Forelimb muscle (tissue), 1 donor: ENCODE measurements around the gene DNALI1. TPM values are rescaled to one million over a fixed set of nuclear protein-coding genes. Genes with fewer than 3 reads are reported as not detected.
"Not testable (repeated sequence)": the region's sequence is repeated elsewhere in the genome, so short reads cannot be mapped to it uniquely, and the experiment has no call there.

ENCODE experiments used
- DNase-seq: peaks from one replicate; pipeline ENCODE4 v3.0.0-alpha.2; 2013; ENCODE audit warnings: low read depth
- polyA plus RNA-seq: library from polyadenylated mRNA; unstranded; fragments of 120-200 nt; gene quantifications from one replicate; pipeline ENCODE4 v1.2.1, GENCODE V29; 2013; ENCODE audit not compliant: insufficient read length

Gene DNALI1
- polyA plus RNA-seq: 8.7 TPM

DNA sequence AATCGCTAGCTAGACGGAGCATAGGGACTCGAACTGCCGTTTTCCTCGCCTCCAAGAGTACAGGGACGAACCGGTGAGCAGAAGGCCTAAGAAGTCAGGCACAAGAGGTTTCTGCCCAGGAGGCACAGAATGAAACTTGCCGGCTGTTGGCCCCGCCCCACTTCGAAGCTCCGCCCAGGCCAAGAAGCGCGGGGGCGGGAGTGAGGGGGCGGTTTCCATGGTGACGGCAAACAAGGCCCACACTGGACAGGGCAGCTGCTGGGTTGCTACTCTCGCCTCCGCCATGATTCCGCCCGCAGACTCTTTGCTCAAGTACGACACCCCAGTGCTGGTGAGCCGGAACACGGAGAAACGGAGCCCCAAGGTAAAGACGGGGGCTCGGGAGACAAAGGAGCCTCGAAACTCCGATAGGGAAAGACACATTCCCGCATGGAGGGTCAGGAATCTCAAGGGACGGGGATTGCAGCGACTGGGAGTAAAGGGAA, at the start of gene DNALI1:
TSS of gene DNALI1 (plus strand) at position 229 of the 485 bp plus-strand sequence. CDS start at position 284, 55 bp downstream.
- no peak for DNase-seq

- DNase-seq: no peak
These were observed 47.6 kb upstream of the DNALI1 start for GRCh38 chr1:37509181-37509580.

DNA sequence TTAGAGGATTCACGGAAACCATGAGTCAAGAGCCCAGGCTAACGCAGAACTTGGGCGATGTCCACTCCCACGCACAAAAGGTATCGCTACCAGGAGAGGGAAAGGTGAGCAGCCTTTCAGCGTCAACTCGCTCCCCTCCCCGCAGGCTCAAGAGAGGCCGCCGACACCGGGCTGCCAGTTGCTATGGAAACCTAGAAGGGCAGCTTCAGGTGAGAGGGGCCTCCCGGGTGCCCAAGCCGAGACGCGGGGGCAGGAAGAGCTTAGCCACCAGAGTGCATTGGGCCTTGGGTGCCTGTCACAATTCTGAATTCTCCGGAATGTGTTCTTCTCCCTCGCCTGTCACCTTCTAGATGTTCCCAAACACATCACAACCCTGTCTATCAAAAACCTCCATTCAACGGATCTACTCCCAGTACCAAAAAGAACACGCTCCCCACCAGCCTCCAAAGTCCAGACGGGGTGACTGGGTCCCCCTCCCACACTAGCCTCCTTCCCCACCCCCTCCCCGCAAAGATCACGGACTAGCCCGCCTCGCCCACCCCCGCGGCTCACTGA, 42.9 kb upstream of the DNALI1 start:
- no peak for DNase-seq

GRCh38 chr1:37514350-37515184, 42.2 kb upstream of the DNALI1 start, which contains the start of gene MEAF6:
Gene MEAF6, minus strand, starts transcription at chr1:37514766. Its CDS starts 20 bp downstream, at chr1:37514746.
- DNase-seq: peak; percentile 62

DNA sequence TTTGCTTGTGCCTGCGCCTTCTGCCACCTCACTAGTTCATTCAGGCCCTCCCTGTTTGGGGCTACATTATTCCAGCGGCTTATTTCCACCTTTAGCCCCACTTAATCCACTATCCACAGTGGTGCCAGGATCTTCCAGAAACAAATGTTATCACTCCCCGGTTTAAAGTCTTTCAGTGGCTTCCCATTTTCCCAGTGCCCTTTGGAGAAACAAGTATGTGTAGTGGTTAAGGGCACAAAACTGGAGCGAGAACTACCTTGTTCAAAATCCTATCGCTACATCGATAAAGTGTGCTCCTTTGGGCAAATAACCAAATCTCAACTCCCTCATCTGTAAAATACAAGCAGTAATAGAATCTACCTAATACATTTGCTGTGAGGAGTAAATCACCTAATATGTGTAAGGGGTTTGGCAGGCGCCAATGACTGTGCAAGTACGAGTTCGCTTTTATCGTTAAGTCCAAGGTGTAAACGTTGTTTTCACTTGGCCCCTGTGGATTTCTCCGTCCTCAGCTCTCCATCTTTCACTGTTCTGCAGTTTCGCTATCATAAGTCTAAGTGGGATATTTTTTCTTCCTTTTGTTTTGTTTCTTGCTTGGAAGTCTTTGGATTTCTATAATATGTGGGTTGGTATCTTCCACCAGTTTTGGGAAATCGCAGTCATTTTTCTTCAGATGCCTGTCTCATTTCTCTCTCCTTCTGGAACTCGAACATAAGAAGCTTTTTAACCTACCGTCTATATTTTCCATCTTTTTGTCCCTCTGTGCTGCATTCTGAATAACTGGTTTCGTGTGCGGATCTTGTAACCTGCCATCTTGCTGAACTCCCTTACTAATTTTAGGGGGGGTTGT, 41.3 kb upstream of the DNALI1 start:
- DNase-seq: no peak

DNA sequence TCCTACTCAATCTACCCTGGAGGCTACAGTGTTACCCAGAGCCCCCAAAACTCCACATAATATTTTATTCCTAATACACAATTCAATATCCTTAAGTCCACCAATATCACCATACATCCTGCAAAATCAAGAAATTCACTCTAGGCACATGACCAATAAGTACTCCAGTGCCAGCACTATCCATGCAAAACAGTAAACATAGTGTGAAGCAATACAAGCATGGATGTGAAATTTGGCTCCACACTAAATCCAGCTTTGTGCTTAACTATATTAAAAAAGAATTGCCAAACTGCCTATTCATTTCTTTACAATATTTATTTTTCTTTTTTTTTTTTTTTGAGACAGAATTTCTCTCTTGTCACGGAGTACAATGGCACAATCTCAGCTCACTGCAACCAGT, 39.2 kb upstream of the DNALI1 start:
- DNase-seq: no peak

DNA sequence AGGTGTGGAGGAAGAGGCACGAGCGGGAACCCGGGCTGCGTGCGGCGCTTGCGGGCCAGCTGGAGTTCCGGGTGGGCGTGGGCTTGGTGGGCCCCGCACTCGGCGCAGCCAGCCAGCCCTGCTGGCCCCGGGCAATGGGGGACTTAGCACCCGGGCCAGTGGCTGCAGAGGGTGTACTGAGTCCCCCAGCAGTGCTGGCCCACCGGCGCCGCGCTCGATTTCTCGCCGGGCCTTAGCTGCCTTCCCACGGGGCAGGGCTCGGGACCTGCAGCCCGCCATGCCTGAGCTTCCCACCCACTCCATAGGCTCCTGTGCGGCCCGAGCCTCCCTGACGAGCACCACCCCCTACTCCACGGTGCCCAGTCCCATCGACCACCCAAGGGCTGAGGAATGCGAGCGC, 38.5 kb upstream of the DNALI1 start:
- not testable (repeated sequence) for DNase-seq

DNA sequence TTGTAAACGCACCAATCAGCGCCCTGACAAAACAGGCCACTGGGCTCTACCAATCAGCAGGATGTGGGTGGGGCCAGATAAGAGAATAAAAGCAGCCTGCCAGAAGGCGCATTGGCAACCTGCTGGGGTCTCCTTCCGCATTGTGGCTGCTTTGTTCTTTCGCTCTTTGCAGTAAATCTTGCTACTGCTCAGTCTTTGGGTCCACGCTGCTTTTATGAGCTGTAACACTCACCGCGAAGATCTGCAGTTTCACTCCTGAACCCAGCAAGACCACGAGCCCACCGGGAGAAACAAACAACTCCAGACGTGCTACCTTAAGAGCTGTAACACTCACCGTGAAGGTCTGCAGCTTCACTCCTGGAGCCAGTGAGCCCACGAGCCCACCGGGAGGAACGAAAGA, 37.8 kb upstream of the DNALI1 start:
- not testable (repeated sequence) for DNase-seq

DNA sequence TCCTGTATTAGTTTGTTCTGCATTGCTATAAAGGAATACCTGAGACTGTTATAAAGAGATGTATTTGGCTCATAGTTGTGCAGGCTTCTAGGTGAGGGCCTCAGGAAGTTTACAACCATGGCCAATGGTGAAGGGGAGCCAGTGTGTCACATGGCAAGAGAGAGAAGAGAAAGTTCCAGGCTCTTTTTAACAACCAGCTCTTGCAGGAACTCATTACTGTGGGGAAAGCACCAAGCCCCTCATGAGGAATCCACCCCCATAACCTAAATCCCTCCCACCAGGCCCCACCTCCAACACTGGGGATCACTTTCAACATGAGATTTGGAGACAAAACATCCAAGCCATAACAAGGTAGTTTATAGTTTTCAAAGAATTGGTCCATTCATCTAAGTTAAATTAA, 37.1 kb upstream of the DNALI1 start:
- no peak for DNase-seq

- not testable (repeated sequence) for DNase-seq
These were observed 26.9 kb upstream of the DNALI1 start for GRCh38 chr1:37529888-37530287.

DNA sequence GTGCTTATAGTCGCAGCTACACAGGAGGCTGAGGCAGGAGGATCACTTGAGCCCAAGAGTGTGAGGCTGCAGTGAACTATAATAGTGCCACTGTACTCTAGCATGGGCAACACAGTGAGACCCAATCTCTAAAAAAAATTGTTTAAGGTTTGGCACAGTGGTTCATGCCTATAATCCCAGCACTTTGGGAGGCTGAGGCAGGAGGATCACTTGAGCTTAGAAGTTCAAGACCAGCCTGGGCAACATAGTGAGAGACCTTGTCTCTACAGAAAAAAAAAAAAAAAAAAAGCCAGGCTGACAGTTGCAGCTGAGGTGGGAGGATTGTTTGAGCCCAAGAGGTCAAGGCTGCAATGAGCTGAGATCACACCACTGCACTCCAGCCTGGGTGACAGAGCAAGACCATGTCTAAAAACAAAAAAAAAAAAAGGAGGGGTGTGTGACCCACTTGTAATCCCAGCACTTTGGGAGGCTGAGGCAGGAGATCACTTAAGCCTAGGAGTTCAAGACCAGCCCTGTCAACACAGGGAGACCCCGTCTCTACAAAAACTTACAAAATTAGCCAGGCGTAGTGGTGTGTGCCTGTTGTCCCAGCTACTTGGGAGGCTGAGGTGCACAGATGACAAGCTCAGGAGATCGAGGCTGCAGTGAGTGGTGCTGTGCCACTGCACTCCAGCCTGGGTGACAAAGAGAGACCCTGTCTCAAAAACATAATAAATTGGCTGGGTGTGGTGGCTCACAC, 24.2 kb upstream of the DNALI1 start:
- DNase-seq: not testable (repeated sequence)

DNA sequence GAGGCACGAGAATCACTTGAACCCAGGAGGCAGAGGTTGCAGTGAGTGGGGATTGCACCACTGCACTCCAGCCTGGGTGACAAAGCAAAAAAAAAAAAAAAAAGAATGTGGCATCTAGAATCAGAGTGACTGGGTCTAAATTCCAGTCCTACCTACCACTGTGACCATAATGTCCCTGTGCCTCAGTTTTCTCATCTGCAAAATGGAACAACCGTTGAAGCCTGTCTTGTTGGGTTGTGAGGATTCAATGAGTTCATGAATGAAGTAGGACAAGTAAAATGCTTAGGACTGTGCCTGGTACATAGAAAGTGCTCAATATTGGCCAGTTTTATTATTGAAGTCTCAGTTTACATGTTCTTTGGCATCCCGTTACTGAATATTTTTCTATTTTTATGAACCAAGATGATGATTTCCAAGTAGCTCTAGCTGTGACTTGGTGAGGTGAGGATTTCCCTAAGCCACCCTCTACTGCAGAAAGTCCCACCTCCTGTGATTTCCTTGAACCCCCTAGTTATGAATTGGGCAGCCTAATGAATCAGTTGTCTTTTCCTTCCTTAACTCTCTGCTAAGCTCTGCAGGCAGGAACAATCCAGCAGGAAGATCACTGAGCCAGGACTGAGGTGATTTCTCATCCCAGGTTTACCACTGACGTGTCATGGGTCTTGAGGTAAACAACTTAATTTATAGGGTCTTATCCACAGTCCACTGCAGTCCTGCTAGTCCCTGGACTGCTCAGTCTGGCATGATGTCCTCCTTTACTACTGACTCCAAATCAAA, 23.2 kb upstream of the DNALI1 start:
- no peak for DNase-seq

- DNase-seq: no peak
These were observed 19.4 kb upstream of the DNALI1 start for GRCh38 chr1:37537378-37537777.

GRCh38 chr1:37539154-37539553, 17.6 kb upstream of the DNALI1 start:
- not testable (repeated sequence) for DNase-seq

DNA sequence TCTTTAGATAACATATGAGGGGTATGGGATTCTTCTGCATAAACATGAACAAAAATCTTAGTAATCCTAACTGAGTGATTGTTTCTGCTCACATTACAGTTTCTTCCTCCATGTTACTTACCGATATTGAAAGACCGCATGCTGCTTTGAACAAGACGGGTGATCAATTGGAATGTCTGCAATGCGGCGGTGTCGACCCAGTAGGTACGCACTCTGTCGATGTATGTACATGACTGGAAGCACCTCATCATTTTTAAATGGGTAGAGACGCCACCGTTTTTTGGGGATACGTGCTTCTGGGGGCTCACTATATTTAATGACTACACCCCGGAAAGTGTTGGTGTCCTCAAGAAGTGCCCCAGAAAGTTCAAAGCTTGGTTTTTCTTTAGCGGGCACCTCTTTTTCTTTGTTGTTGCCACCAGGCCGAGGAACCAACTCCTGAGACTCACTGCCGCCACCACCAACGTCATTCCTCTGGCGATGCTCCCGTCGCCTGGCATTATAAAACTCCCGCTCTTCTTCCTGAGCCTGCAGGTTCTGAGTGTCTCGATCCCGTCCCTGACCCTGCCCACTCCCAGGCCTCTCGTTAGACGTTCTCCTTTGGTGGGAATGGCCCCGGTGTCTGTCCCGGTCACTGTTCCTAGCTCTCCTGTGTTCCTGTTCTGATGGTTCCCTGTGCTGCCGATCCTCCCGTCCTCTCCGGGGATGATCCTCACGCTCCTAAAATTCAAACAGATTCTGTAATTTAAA, 16.5 kb upstream of the DNALI1 start:
- no peak for DNase-seq

DNA sequence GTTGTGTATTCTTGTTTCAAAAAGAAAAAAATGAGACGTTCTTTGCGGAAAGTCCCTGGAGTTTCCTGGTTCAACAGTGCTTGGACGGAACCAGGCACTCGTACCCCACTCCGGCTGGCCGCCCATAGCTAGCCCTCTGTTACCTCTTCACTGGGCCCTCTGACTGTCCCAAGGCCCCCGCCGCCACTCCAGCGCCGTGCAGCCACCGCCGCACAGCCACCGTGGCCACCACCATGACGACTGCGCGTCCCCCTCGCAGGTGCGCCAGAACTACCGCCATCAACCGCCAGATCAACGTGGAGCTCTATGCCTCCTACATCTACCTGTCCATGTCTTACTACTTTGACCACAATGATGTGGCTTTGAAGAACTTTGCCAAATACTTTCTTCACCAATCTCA, 12.2 kb upstream of the DNALI1 start:
- DNase-seq: no peak

DNA sequence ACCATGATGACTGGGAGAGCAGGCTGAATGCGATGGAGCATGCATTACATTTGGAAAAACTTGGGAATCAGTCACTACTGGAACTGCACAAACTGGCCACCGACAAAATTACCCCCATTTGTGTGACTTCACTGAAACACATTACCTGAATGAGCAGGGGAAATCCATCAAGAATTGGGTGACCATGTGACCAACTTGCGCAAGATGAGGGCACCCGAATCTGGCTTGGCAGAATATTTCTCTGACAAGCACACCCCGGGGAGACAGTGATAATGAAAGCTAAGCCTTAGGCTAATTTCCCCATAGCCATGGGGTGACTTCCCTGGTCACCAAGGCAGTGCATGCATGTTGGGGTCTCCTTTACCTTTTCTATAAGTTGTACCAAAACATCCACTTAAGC, 11.7 kb upstream of the DNALI1 start:
- no peak for DNase-seq

GRCh38 chr1:37549341-37549740, 7.4 kb upstream of the DNALI1 start:
- DNase-seq: no peak

- no peak for DNase-seq
These were observed 3.2 kb upstream of the DNALI1 start for GRCh38 chr1:37553598-37553926.
